ENCODE measurements around the gene SWSAP1. TPM values are rescaled to one million over a fixed set of nuclear protein-coding genes. Genes with fewer than 3 reads are reported as not detected.
"Not testable (repeated sequence)": the region's sequence is repeated elsewhere in the genome, so short reads cannot be mapped to it uniquely, and the experiment has no call there.

The SWSAP1 gene
- total RNA-seq, 1 donor from 2014 or later: 1.7 TPM

DNA sequence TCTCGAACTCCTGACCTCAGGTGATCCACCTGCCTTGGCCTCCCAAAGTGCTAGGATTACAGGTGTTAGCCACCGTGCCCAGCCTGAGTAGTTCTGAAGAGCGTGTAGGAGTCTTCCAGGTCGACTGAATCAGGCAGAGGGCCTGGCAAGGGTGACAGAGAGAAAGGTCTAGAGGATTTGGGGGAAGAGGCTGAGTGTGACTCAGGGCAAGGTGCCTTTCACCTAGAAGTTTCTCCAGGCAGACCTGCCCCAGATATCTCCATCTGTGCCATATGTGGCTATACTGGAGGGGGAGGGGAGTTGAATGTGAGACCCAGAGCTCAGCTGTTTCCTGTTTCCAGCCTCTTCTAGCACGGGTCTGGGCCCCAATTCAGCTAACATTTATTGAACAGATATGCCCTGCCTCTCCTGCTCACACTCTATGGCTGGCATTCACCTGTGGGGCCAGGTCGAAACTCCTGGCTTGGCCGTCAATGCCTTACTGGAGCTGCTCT, 26.9 kb upstream of the SWSAP1 start:
- Mint-ChIP-seq H3K4me3 (ENCODE audit: unreplicated experiment) (peak overlapping the region; percentile 96), H3K27ac (ENCODE audit: unreplicated experiment) (peak overlapping the region; percentile 53), H3K4me1 (ENCODE audit: low read depth, unreplicated experiment) (peaks cover 9% of the 10 kb centered on the region), H3K27me3 (ENCODE audit: low read depth, unreplicated experiment) (peaks cover 5% of the 10 kb centered on the region), H3K36me3 (ENCODE audit: low read depth, unreplicated experiment) (peaks cover 7% of the 10 kb centered on the region), H3K9me3 (ENCODE audit: unreplicated experiment) (peaks cover 5% of the 10 kb centered on the region)
- Histone ChIP-seq H3K79me2 (ENCODE audit: insufficient read depth, low read length) (peaks cover 2% of the 10 kb centered on the region), H3K4me1 (ENCODE audit: insufficient read depth, low read length) (peaks cover 18% of the 10 kb centered on the region), H3K36me3 (ENCODE audit: insufficient read depth, low read length) (no peaks in the 10 kb centered on the region), H3K4me3 (ENCODE audit: insufficient read depth, low read depth, low read length) (no peak overlapping the region), H3K9ac (ENCODE audit: low read length) (no peak overlapping the region), H3K4me2 (ENCODE audit: low read length) (no peak overlapping the region), H3K9me3 (ENCODE audit: insufficient read depth, low read depth, low read length) (peaks cover 9% of the 10 kb centered on the region), H3K27me3 (ENCODE audit: insufficient read depth, low read length) (no peaks in the 10 kb centered on the region), H2AFZ (ENCODE audit: low read depth, low read length) (no peak overlapping the region), H4K20me1 (ENCODE audit: insufficient read depth, low read length) (peaks cover 8% of the 10 kb centered on the region), H3K27ac (ENCODE audit: low read depth, low read length) (no peak overlapping the region)
- DNase-seq (ENCODE audit: low read depth) (no peak), FAIRE-seq (no peak)
- TF ChIP-seq, protein P1, sequence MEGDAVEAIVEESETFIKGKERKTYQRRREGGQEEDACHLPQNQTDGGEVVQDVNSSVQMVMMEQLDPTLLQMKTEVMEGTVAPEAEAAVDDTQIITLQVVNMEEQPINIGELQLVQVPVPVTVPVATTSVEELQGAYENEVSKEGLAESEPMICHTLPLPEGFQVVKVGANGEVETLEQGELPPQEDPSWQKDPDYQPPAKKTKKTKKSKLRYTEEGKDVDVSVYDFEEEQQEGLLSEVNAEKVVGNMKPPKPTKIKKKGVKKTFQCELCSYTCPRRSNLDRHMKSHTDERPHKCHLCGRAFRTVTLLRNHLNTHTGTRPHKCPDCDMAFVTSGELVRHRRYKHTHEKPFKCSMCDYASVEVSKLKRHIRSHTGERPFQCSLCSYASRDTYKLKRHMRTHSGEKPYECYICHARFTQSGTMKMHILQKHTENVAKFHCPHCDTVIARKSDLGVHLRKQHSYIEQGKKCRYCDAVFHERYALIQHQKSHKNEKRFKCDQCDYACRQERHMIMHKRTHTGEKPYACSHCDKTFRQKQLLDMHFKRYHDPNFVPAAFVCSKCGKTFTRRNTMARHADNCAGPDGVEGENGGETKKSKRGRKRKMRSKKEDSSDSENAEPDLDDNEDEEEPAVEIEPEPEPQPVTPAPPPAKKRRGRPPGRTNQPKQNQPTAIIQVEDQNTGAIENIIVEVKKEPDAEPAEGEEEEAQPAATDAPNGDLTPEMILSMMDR (IDR thresholded peaks at IDR 0.05; ENCODE audit: insufficient read depth, low read depth, low read length): no peak
- no peak for TF ChIP-seq EZH2 (IDR thresholded peaks at IDR 0.05; ENCODE audit: insufficient read depth, low read length)

DNA sequence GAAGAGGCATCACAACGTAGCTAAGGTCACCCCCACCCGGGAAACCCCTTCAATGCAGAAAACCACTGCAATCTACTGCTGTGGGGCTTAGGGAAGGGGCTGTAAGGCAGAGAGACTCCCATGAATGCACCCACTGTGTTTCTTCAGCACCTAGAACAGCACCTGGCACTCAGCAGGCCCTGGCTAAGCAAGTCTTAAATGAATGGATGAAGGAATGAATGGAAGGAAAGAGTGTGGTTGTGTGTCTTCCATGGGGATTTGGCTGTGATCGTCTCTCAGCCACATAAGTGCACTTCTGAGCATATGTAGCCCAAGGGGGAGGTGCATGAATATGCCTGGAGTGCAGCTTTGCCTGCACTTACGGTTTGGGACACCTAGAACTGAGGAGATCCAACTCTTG, 25.3 kb upstream of the SWSAP1 start:
- no peak overlapping the region for H3K9ac ChIP-seq (ENCODE audit: low read length)
- H3K27me3 Mint-ChIP-seq (ENCODE audit: low read depth, unreplicated experiment): peaks cover 5% of the 10 kb centered on the region

DNA sequence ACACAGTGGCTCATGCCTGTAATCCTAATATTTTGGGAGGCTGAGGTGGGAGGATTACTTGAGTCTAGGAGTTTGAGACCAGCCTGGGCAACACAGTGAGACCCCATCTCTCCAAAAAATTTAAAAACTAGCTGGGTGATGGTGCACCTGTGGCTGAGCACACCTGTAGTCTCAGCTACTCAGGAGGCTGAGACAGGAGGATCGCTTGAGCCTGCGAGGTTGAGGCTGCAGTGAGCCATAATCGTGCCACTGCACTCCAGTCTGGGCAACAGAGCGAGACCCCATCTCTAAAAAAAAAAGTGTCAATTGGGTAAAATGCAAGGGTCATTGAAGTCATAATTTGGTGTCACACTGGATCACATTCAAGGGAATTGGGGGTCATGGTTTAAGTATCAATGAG, 20.4 kb upstream of the SWSAP1 start:
- H3K79me2 ChIP-seq (ENCODE audit: insufficient read depth, low read length); H3K27me3 ChIP-seq (ENCODE audit: insufficient read depth, low read length); H3K36me3 ChIP-seq (ENCODE audit: insufficient read depth, low read length); H3K9me3 Mint-ChIP-seq (ENCODE audit: unreplicated experiment); DNase-seq (ENCODE audit: low read depth); H3K27ac ChIP-seq (ENCODE audit: low read depth, low read length); H3K4me1 Mint-ChIP-seq (ENCODE audit: low read depth, unreplicated experiment); H3K4me2 ChIP-seq (ENCODE audit: low read length); H3K9ac ChIP-seq (ENCODE audit: low read length); H3K4me1 ChIP-seq (ENCODE audit: insufficient read depth, low read length); H3K4me3 ChIP-seq (ENCODE audit: insufficient read depth, low read depth, low read length); H3K9me3 ChIP-seq (ENCODE audit: insufficient read depth, low read depth, low read length); FAIRE-seq; H2AFZ ChIP-seq (ENCODE audit: low read depth, low read length); H3K27ac Mint-ChIP-seq (ENCODE audit: unreplicated experiment): not testable (repeated sequence)
- Mint-ChIP-seq H3K4me3 (ENCODE audit: unreplicated experiment) (peak overlapping the region; percentile 45), H3K27me3 (ENCODE audit: low read depth, unreplicated experiment) (peaks cover 10% of the 10 kb centered on the region), H3K36me3 (ENCODE audit: low read depth, unreplicated experiment) (peaks cover 14% of the 10 kb centered on the region)
- peaks cover 28% of the 10 kb centered on the region for H4K20me1 ChIP-seq (ENCODE audit: insufficient read depth, low read length)

More for the DNA sequence above, 25.3 kb upstream of the SWSAP1 start:
- H3K9me3 Mint-ChIP-seq (ENCODE audit: unreplicated experiment): peaks cover 5% of the 10 kb centered on the region
- peaks cover 9% of the 10 kb centered on the region for H3K9me3 ChIP-seq (ENCODE audit: insufficient read depth, low read depth, low read length)
- H3K4me2 ChIP-seq (ENCODE audit: low read length): no peak overlapping the region
- H3K36me3 Mint-ChIP-seq (ENCODE audit: low read depth, unreplicated experiment): peaks cover 7% of the 10 kb centered on the region
- no peaks in the 10 kb centered on the region for H3K36me3 ChIP-seq (ENCODE audit: insufficient read depth, low read length)
- no peak overlapping the region for H3K27ac ChIP-seq (ENCODE audit: low read depth, low read length)
- H4K20me1 ChIP-seq (ENCODE audit: insufficient read depth, low read length): no peaks in the 10 kb centered on the region
- peaks cover 8% of the 10 kb centered on the region for H3K4me1 Mint-ChIP-seq (ENCODE audit: low read depth, unreplicated experiment)
- H3K4me1 ChIP-seq (ENCODE audit: insufficient read depth, low read length): peaks cover 15% of the 10 kb centered on the region
- H3K79me2 ChIP-seq (ENCODE audit: insufficient read depth, low read length): peaks cover 2% of the 10 kb centered on the region
- H3K27me3 ChIP-seq (ENCODE audit: insufficient read depth, low read length): no peaks in the 10 kb centered on the region
- FAIRE-seq: no peak
- no peak for TF ChIP-seq EZH2 (IDR thresholded peaks at IDR 0.05; ENCODE audit: insufficient read depth, low read length)
- TF ChIP-seq, protein P1 (IDR thresholded peaks at IDR 0.05; ENCODE audit: insufficient read depth, low read depth, low read length): no peak
- DNase-seq (ENCODE audit: low read depth): no peak
- no peak overlapping the region for H2AFZ ChIP-seq (ENCODE audit: low read depth, low read length)
- H3K27ac Mint-ChIP-seq (ENCODE audit: unreplicated experiment): no peak overlapping the region
- H3K4me3 Mint-ChIP-seq (ENCODE audit: unreplicated experiment): no peak overlapping the region
- no peak overlapping the region for H3K4me3 ChIP-seq (ENCODE audit: insufficient read depth, low read depth, low read length)

Measured in astrocyte (in vitro differentiated cells and primary cell).